Neural cell (in vitro differentiated cells): Measurements from ENCODE around the gene ASXL1. TPM values are rescaled to one million over a fixed set of nuclear protein-coding genes. Genes with fewer than 3 reads are reported as not detected.

Experiments
- H2AFZ ChIP-seq: fragments of 200-600, 300-800 bp; sonication (generic), shearing (Covaris generic); 2 replicates; pipeline ENCODE4 v1.6.0; 2014; ENCODE audit warnings: low read depth, mild to moderate bottlenecking, antibody characterized with exemption, low read length, moderate library complexity
- H3F3A ChIP-seq: fragments of 200-600 bp; shearing (Covaris generic); 2 replicates; pipeline ENCODE4 v1.6.1; 2016; ENCODE audit warnings: mild to moderate bottlenecking, moderate library complexity, mixed read lengths, antibody characterized with exemption, low read length; ENCODE audit not compliant: insufficient read depth, poor library complexity, severe bottlenecking
- H3K27ac ChIP-seq: fragments of 200-600, 300-800 bp; sonication (generic), shearing (Covaris generic); 2 replicates; pipeline ENCODE4 v1.5.1; 2014; ENCODE audit warnings: mild to moderate bottlenecking, low read length, moderate library complexity
- H3K27me3 ChIP-seq: fragments of 300-800, 200-600 bp; sonication (generic), shearing (Covaris generic); 2 replicates; pipeline ENCODE4 v1.6.0; 2014; ENCODE audit warnings: mild to moderate bottlenecking, low read depth, low read length, moderate library complexity; ENCODE audit not compliant: insufficient read depth
- H3K36me3 ChIP-seq: fragments of 300-800, 200-600 bp; sonication (generic), shearing (Covaris generic); 2 replicates; pipeline ENCODE4 v1.5.1; 2014; ENCODE audit warnings: mild to moderate bottlenecking, antibody characterized with exemption, low read length, moderate library complexity; ENCODE audit not compliant: insufficient read depth
- H3K4me2 ChIP-seq: fragments of 300-800, 200-600 bp; sonication (generic), shearing (Covaris generic); 2 replicates; pipeline ENCODE4 v1.6.0; 2014; ENCODE audit warnings: mild to moderate bottlenecking, low read length
- H3K4me3 ChIP-seq: fragments of 300-800, 200-600 bp; sonication (generic), shearing (Covaris generic); 2 replicates; pipeline ENCODE4 v1.5.1; 2014; ENCODE audit warnings: mild to moderate bottlenecking, low read length, moderate library complexity
- H3K79me2 ChIP-seq: fragments of 200-600 bp; shearing (Covaris generic); replicated peaks from 2 replicates; pipeline ENCODE4 v1.6.0; 2014; ENCODE audit warnings: mild to moderate bottlenecking, low read length, moderate library complexity; ENCODE audit not compliant: insufficient read depth
- H3K9ac ChIP-seq: fragments of 300-800, 200-600 bp; sonication (generic), shearing (Covaris generic); 2 replicates; pipeline ENCODE4 v1.6.1; 2016; ENCODE audit warnings: mild to moderate bottlenecking, low read length, mixed read lengths
- H3K9me2 ChIP-seq: fragments of 200-600 bp; shearing (Covaris generic); 2 replicates; pipeline ENCODE4 v1.6.1; 2016; ENCODE audit warnings: mild to moderate bottlenecking, low read length, mixed read lengths; ENCODE audit not compliant: insufficient read depth
- H3K9me3 ChIP-seq: fragments of 200-600, 300-800 bp; sonication (generic), shearing (Covaris generic); 2 replicates; pipeline ENCODE4 v1.6.1; 2016; ENCODE audit warnings: mild to moderate bottlenecking, mixed run types, low read length, moderate library complexity, mixed read lengths
- H4K20me1 ChIP-seq: fragments of 200-600 bp; shearing (Covaris generic); 2 replicates; pipeline ENCODE4 v1.6.1; 2016; ENCODE audit warnings: mild to moderate bottlenecking, mixed run types; ENCODE audit not compliant: insufficient read depth
- EP300 ChIP-seq: fragments of 450-650 bp; conservative IDR thresholded peaks from 2 replicates; pipeline ENCODE4 v1.6.1; 2014; ENCODE audit warnings: antibody characterized with exemption, mild to moderate bottlenecking, moderate library complexity; ENCODE audit not compliant: poor library complexity, severe bottlenecking
- EZH2 ChIP-seq: fragments of 200-600, 300-800 bp; shearing (Covaris generic), sonication (generic); IDR thresholded peaks from 2 replicates; pipeline ENCODE4 v1.6.1; 2014; ENCODE audit warnings: antibody characterized with exemption, low read length, borderline replicate concordance, mild to moderate bottlenecking; ENCODE audit not compliant: insufficient read depth, poor library complexity, severe bottlenecking
- MXI1 ChIP-seq: fragments of 450-650 bp; conservative IDR thresholded peaks from 2 replicates; pipeline ENCODE4 v1.6.1; 2014; ENCODE audit warnings: antibody characterized with exemption, mild to moderate bottlenecking; ENCODE audit not compliant: poor library complexity, severe bottlenecking
- POLR2AphosphoS5 ChIP-seq: IDR thresholded peaks from 2 replicates; pipeline ENCODE4 v1.6.1; 2012
- RAD21 ChIP-seq: fragments of 450-650 bp; conservative IDR thresholded peaks from 2 replicates; pipeline ENCODE4 v1.6.1; 2014; ENCODE audit warnings: antibody characterized with exemption, mild to moderate bottlenecking, moderate library complexity
- SMC3 ChIP-seq: fragments of 450-650 bp; conservative IDR thresholded peaks from 2 replicates; pipeline ENCODE4 v1.6.1; 2014; ENCODE audit warnings: antibody characterized with exemption, mild to moderate bottlenecking, moderate library complexity; ENCODE audit not compliant: poor library complexity
- TAF1 ChIP-seq: IDR thresholded peaks from 2 replicates; pipeline ENCODE4 v1.6.1; 2012; ENCODE audit warnings: low read depth
- polyA plus RNA-seq: library from polyadenylated mRNA; depleted of rRNA; stranded (reverse); fragments of >200 nt; gene quantifications from 2 replicates; pipeline ENCODE4 v1.2.3, GENCODE V29; 2014
- TF ChIP-seq, protein P1 (sequence below): fragments of 450-650 bp; IDR thresholded peaks from 2 replicates; pipeline ENCODE4 v1.5.1; 2014; ENCODE audit warnings: antibody characterized with exemption, mild to moderate bottlenecking, moderate library complexity; ENCODE audit not compliant: poor library complexity, severe bottlenecking
- TF ChIP-seq, protein P2 (sequence below): IDR thresholded peaks from 2 replicates; pipeline ENCODE4 v1.6.1; 2012; ENCODE audit warnings: borderline replicate concordance

ASXL1 gene
- polyA plus RNA-seq, 1 donor from 2014 or later = 45.9 TPM

DNA sequence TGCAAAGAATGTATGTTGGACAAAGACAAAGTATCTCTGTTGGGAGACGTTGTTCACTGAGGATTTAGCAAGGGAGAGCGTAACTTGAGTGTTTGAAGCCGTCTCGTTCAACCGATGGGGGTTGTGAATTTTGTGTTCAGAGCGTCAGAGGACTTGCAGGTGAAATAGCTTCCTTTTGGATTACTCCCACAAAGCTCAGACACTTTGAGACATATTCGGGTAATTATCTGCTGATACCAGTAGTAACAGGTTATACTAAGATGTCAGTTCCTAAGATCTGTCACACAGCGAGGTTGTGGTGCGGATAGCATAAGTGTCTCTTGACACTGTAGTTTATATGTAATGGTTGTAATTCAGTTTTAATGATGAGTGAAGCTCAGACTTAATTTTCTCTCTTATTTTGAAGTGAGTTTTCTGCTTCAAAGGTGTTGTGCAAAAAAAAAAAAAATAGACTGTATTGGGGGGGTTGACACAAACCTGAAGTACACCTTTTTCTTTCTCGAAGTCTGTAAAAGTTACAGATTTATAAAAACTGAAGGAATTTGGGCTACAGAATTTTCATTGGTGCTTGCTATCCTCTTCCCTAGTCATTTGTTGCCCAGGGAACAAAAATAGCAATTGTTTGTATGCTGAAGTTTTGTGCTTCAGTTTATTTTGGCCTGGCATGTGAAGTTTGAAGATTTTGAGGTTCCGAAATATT lies 1.7 kb downstream of the ASXL1 start:
- H3K4me2 ChIP-seq = peak overlapping the region; percentile 71

DNA sequence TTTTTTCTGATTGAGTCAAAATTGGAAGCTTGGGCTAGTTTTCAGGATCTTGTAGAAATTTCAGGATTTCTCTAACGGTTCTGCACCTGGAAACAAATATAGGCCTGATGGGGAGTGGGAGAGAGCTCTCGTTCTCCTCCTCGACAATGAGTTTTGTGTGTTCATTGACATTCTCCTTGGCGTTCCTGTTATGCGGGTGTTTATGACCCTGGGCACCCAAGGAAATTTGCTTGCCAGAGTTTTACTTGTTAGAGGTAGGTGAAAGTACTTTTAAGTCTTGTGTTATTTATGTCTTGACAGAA lies 2.2 kb downstream of the ASXL1 start:
- Histone ChIP-seq H3K4me2 (peak overlapping the region; percentile 71), H2AFZ (no peak overlapping the region), H3K27me3 (no peaks in the 10 kb centered on the region), H3K9ac (no peak overlapping the region), H3K9me2 (no peaks in the 10 kb centered on the region), H3K4me3 (peak overlapping the region; percentile 96), H3K27ac (no peak overlapping the region), H3K79me2 (peaks cover 61% of the 10 kb centered on the region), H3K9me3 (no peaks in the 10 kb centered on the region), H3K36me3 (no peaks in the 10 kb centered on the region), H4K20me1 (no peaks in the 10 kb centered on the region), H3F3A (no peaks in the 10 kb centered on the region)
- no peak for TF ChIP-seq POLR2AphosphoS5
- no peak for TF ChIP-seq EZH2
- no peak for TF ChIP-seq MXI1
- TF ChIP-seq, protein P1, sequence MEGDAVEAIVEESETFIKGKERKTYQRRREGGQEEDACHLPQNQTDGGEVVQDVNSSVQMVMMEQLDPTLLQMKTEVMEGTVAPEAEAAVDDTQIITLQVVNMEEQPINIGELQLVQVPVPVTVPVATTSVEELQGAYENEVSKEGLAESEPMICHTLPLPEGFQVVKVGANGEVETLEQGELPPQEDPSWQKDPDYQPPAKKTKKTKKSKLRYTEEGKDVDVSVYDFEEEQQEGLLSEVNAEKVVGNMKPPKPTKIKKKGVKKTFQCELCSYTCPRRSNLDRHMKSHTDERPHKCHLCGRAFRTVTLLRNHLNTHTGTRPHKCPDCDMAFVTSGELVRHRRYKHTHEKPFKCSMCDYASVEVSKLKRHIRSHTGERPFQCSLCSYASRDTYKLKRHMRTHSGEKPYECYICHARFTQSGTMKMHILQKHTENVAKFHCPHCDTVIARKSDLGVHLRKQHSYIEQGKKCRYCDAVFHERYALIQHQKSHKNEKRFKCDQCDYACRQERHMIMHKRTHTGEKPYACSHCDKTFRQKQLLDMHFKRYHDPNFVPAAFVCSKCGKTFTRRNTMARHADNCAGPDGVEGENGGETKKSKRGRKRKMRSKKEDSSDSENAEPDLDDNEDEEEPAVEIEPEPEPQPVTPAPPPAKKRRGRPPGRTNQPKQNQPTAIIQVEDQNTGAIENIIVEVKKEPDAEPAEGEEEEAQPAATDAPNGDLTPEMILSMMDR = no peak
- TF ChIP-seq, protein P2, sequence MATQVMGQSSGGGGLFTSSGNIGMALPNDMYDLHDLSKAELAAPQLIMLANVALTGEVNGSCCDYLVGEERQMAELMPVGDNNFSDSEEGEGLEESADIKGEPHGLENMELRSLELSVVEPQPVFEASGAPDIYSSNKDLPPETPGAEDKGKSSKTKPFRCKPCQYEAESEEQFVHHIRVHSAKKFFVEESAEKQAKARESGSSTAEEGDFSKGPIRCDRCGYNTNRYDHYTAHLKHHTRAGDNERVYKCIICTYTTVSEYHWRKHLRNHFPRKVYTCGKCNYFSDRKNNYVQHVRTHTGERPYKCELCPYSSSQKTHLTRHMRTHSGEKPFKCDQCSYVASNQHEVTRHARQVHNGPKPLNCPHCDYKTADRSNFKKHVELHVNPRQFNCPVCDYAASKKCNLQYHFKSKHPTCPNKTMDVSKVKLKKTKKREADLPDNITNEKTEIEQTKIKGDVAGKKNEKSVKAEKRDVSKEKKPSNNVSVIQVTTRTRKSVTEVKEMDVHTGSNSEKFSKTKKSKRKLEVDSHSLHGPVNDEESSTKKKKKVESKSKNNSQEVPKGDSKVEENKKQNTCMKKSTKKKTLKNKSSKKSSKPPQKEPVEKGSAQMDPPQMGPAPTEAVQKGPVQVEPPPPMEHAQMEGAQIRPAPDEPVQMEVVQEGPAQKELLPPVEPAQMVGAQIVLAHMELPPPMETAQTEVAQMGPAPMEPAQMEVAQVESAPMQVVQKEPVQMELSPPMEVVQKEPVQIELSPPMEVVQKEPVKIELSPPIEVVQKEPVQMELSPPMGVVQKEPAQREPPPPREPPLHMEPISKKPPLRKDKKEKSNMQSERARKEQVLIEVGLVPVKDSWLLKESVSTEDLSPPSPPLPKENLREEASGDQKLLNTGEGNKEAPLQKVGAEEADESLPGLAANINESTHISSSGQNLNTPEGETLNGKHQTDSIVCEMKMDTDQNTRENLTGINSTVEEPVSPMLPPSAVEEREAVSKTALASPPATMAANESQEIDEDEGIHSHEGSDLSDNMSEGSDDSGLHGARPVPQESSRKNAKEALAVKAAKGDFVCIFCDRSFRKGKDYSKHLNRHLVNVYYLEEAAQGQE = no peak
- TF ChIP-seq RAD21 = no peak
- TF ChIP-seq TAF1 = no peak
- no peak for TF ChIP-seq SMC3
- no peak for TF ChIP-seq EP300

More for the DNA sequence above, 1.7 kb downstream of the ASXL1 start:
- Histone ChIP-seq H3K27ac (peak overlapping the region; percentile 78), H3K36me3 (no peaks in the 10 kb centered on the region), H3K79me2 (peaks cover 56% of the 10 kb centered on the region), H4K20me1 (no peaks in the 10 kb centered on the region), H2AFZ (no peak overlapping the region), H3K27me3 (no peaks in the 10 kb centered on the region), H3K9me3 (no peaks in the 10 kb centered on the region), H3K9me2 (no peaks in the 10 kb centered on the region), H3K4me3 (peak overlapping the region; percentile 96), H3F3A (no peaks in the 10 kb centered on the region), H3K9ac (peak overlapping the region; percentile 90)
- TF ChIP-seq SMC3 (no peak), TAF1 (no peak), POLR2AphosphoS5 (no peak), MXI1 (no peak), RAD21 (no peak), EP300 (no peak), EZH2 (no peak)
- TF ChIP-seq, protein P1 = no peak
- TF ChIP-seq, protein P2 = no peak
